ENCODE results near the gene NUDT16.
A peak's percentile ranks its signal among the peaks of the same experiment; 100 is the strongest.
"Not testable (repeated sequence)": the region's sequence is repeated elsewhere in the genome, so short reads cannot be mapped to it uniquely, and the experiment has no call there.

The NUDT16 gene

GRCh38 chr3:131381445-131382291, at the start of gene NUDT16:
TSS of gene NUDT16 (plus strand) at chr3:131381774. CDS start at chr3:131381805, 31 bp downstream.
- H3K27me3 Mint-ChIP-seq, result no peaks in the 10 kb centered on the region
- H3K36me3 Mint-ChIP-seq, result peaks cover 20% of the 10 kb centered on the region
- peaks cover 23% of the 10 kb centered on the region for H3K4me1 Mint-ChIP-seq (ENCODE audit: low read depth)

DNA sequence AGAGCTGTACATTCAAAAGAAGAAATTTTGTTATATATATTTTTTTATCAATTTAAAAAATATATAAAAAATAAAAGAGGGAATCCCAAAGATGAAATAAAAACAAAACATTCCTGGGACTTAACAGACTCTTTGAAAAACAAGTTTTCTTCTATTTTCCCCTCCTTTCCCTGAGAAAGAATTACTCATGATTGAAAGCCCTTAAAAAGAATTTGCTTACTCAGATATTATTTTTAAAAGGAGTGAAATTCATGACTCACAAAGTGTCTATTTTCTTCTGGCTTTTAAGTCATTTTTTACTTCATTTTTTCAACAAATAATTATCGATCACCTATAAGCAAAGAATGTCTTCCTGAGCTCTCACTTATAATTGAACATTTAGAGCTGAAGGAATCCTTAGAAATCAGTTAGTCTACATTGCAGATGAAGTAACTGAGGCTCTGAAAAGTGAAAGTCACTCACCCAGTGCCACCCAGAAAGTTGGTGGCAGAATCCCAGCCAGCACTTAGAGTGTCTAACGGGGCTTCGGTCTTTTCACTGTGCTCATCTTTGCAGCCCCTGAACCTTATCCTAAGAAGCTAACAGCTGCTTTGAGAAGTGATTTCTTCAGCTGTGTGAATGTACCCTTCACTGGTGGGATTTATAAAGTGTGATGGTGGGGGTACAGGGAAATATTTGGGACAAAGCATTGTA, 42.5 kb upstream of the NUDT16 start:
- H3K4me3 Mint-ChIP-seq, result no peak overlapping the region
- H3K36me3 Mint-ChIP-seq, result peaks cover 4% of the 10 kb centered on the region
- H3K4me1 Mint-ChIP-seq (ENCODE audit: low read depth), result no peaks in the 10 kb centered on the region
- no peak overlapping the region for H3K27ac Mint-ChIP-seq
- peaks cover 5% of the 10 kb centered on the region for H3K9me3 Mint-ChIP-seq (ENCODE audit: low read depth)
- peaks cover 3% of the 10 kb centered on the region for H3K27me3 Mint-ChIP-seq

More at GRCh38 chr3:131381445-131382291, at the start of gene NUDT16:
- no peaks in the 10 kb centered on the region for H3K9me3 Mint-ChIP-seq (ENCODE audit: low read depth)
- peak within 1 kb of the TSS; percentile 91 for H3K27ac Mint-ChIP-seq
- peak within 1 kb of the TSS; percentile 95 for H3K4me3 Mint-ChIP-seq

DNA sequence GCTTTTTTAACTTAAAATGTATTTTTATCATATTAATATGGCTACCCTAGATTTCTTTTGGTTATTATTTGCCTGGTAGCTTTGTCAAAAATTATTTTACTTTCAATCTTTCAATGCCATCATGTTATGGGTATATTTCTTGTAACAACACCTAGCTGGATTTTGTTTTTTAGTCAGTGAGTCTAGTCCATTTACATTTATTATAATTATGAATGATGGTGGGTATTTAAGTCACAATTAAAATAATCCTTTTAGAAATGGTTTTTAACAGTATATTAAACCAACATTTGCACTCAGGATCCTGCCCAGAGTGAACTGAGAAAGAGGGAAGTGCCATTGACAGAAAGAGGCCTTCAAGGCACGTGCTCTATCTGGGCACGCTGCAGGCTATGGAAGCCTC, 39.8 kb upstream of the NUDT16 start:
- H3K4me3 Mint-ChIP-seq, result no peak overlapping the region
- peaks cover 8% of the 10 kb centered on the region for H3K36me3 Mint-ChIP-seq
- peaks cover 5% of the 10 kb centered on the region for H3K9me3 Mint-ChIP-seq (ENCODE audit: low read depth)
- H3K4me1 Mint-ChIP-seq (ENCODE audit: low read depth), result no peaks in the 10 kb centered on the region
- peaks cover 3% of the 10 kb centered on the region for H3K27me3 Mint-ChIP-seq
- H3K27ac Mint-ChIP-seq, result no peak overlapping the region

DNA sequence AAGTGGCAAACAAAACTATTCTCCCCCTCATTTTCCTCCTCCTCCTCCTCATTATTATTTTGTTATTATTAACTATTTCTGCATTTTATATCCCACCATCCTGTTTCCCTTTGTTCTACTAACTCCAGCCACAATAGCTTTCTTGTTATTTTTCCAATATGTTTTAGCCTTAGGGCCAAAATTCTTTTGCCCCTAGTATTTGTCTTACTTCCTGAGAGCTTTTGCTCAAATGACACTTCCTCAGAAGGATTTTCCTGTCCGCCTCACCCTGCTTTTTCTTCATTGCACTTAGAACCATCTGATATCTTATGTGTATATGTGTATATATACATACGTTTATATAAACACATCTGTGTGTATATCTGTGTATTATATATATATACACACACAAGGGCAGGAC, 32.7 kb upstream of the NUDT16 start:
- Mint-ChIP-seq H3K36me3 (peaks cover 7% of the 10 kb centered on the region), H3K4me1 (ENCODE audit: low read depth) (no peaks in the 10 kb centered on the region), H3K27ac (no peak overlapping the region), H3K9me3 (ENCODE audit: low read depth) (no peaks in the 10 kb centered on the region), H3K4me3 (no peak overlapping the region), H3K27me3 (no peaks in the 10 kb centered on the region)

GRCh38 chr3:131349454-131349853, 32.1 kb upstream of the NUDT16 start:
- Mint-ChIP-seq H3K9me3 (ENCODE audit: low read depth) (no peaks in the 10 kb centered on the region), H3K27ac (no peak overlapping the region), H3K4me3 (no peak overlapping the region), H3K27me3 (no peaks in the 10 kb centered on the region), H3K4me1 (ENCODE audit: low read depth) (no peaks in the 10 kb centered on the region), H3K36me3 (peaks cover 4% of the 10 kb centered on the region)

DNA sequence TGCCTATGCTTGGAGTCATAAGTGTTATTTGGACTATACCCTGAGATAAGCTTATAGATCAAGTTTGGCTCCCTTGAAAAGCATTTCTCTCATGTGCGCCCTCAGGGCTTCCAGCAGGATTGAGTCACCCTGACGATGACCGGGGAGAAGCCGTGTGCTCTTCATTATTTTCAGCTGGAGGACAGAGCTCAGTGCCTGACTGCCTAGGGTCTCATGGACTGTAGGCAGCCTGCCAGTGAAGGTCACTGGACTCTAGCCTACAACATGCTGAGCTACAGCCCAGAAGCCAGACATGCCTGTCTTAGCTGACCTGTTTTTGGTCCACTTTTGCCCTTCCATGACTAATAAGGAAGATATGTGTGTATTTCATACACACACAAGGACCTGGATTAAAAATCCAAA, 31.6 kb upstream of the NUDT16 start:
- H3K4me3 Mint-ChIP-seq, result no peak overlapping the region
- no peaks in the 10 kb centered on the region for H3K27me3 Mint-ChIP-seq
- no peaks in the 10 kb centered on the region for H3K4me1 Mint-ChIP-seq (ENCODE audit: low read depth)
- H3K9me3 Mint-ChIP-seq (ENCODE audit: low read depth), result no peaks in the 10 kb centered on the region
- no peak overlapping the region for H3K27ac Mint-ChIP-seq
- peaks cover 3% of the 10 kb centered on the region for H3K36me3 Mint-ChIP-seq

- Mint-ChIP-seq H3K4me1 (ENCODE audit: low read depth) (no peaks in the 10 kb centered on the region), H3K27ac (no peak overlapping the region), H3K36me3 (peaks cover 3% of the 10 kb centered on the region), H3K27me3 (no peaks in the 10 kb centered on the region), H3K9me3 (ENCODE audit: low read depth) (no peaks in the 10 kb centered on the region), H3K4me3 (no peak overlapping the region)
Measured at GRCh38 chr3:131350506-131350905, 31.1 kb upstream of the NUDT16 start.

DNA sequence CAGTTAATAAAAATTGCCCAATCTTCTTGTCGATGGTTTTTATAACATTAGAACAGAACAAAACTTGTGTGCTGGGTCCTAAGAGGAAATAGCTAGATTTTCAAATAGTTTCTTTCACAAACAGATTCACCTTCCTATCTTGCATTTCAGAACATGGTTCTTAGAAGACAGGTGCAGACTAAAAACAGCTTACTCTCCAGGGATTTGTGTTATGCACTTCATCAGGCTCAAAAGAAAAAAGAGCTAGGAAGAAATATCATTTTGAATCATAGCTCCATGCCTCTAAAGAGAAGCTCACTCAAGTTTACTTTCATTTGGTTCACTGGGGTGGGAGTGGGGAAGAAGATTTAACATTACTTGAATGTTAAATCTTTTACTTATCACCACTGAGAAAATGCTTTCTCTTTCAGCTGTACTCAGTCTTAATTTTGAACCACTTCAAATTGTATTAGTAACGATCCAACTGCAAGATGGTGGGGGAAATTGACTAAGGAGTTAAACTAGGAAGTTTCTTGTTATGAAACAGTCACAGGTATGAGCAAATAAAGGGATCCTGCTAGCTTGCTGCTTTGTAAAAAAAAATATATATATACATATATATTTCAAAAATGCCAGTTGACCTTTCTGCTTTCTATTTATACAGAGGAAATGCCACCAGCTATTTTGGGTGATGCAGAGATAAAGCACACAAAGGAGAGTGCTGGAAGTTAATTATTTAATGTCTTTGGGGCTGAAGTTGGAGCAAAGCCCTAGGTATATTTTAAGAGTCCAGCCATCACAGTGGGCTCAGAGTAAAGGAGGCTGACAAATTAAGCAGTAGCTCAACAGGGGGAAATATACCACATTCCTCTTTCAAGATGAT, 28.3 kb upstream of the NUDT16 start:
- Mint-ChIP-seq H3K36me3 (peaks cover 3% of the 10 kb centered on the region), H3K4me3 (no peak overlapping the region), H3K27ac (no peak overlapping the region), H3K27me3 (peaks cover 4% of the 10 kb centered on the region), H3K4me1 (ENCODE audit: low read depth) (no peaks in the 10 kb centered on the region), H3K9me3 (ENCODE audit: low read depth) (no peaks in the 10 kb centered on the region)

GRCh38 chr3:131353986-131354385, 27.6 kb upstream of the NUDT16 start:
- H3K4me1 Mint-ChIP-seq (ENCODE audit: low read depth), result no peaks in the 10 kb centered on the region
- H3K9me3 Mint-ChIP-seq (ENCODE audit: low read depth), result no peaks in the 10 kb centered on the region
- no peak overlapping the region for H3K27ac Mint-ChIP-seq
- H3K36me3 Mint-ChIP-seq, result peaks cover 3% of the 10 kb centered on the region
- peaks cover 4% of the 10 kb centered on the region for H3K27me3 Mint-ChIP-seq
- H3K4me3 Mint-ChIP-seq, result no peak overlapping the region

DNA sequence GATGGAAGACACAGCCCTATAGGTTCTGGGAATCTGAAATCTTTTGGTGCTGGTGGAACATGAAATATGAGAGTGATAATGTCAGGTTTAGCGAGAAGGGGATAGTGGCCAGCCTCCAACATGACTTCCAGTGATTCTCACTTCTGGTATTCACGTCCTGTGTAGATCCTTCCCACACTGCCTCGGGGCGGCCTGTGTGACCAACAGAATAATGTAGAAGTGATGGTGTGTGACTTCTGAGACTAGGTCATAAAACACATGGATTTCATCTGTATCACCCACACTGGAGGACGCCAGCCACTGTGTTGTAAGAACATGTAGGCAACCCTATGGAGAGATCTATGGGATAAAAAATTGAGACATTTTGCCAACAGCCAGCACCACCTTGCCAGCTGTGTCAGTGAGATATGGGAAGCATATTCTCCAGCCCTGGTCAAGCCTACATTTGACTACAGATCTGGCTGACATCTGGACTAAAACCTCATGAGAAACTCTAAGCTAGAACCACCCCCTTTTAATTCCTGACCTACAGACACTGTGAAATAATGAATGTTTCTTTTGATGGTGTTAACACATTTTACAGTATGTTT, 25.5 kb upstream of the NUDT16 start:
- Mint-ChIP-seq H3K4me1 (ENCODE audit: low read depth) (peaks cover 2% of the 10 kb centered on the region), H3K27me3 (peaks cover 13% of the 10 kb centered on the region), H3K9me3 (ENCODE audit: low read depth) (no peaks in the 10 kb centered on the region), H3K36me3 (no peaks in the 10 kb centered on the region), H3K4me3 (no peak overlapping the region), H3K27ac (no peak overlapping the region)

GRCh38 chr3:131357275-131357674, 24.3 kb upstream of the NUDT16 start:
- H3K27me3 Mint-ChIP-seq, result peaks cover 20% of the 10 kb centered on the region
- no peaks in the 10 kb centered on the region for H3K36me3 Mint-ChIP-seq
- H3K27ac Mint-ChIP-seq, result no peak overlapping the region
- H3K4me3 Mint-ChIP-seq, result no peak overlapping the region
- H3K9me3 Mint-ChIP-seq (ENCODE audit: low read depth), result no peaks in the 10 kb centered on the region
- H3K4me1 Mint-ChIP-seq (ENCODE audit: low read depth), result peaks cover 11% of the 10 kb centered on the region

DNA sequence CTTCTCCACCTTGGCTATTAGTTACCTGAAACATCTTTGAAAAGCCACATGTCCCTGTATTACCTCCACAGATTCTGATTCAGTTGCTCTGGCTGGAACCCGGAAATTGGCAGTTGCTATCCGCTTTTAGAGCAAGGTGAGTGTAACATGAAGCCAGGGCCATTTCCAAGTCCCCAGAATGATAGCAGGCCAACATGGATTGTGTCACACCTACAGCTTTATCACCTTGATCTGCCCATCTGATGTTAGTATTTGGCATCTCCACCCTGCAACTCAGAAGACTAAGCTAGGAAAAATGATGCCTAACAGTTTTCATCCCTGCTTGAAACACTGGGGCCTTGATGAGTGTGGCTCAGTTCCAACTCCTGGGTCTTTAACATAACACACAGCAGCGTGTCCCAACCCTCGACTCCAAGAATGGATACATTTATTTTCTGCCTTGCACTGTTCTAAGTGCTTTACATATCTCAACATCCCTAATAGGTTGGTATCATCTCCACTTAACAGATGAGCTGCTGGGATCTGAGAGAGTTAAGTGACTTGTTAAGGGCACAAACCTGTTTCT, 21.3 kb upstream of the NUDT16 start:
- Mint-ChIP-seq H3K9me3 (ENCODE audit: low read depth) (peaks cover 4% of the 10 kb centered on the region), H3K4me1 (ENCODE audit: low read depth) (peaks cover 15% of the 10 kb centered on the region)

GRCh38 chr3:131361066-131361463, 20.5 kb upstream of the NUDT16 start:
- H3K4me3 Mint-ChIP-seq, result peak overlapping the region; percentile 77
- H3K27me3 Mint-ChIP-seq, result peaks cover 39% of the 10 kb centered on the region
- not testable (repeated sequence) for H3K36me3 Mint-ChIP-seq; H3K9me3 Mint-ChIP-seq (ENCODE audit: low read depth); H3K27ac Mint-ChIP-seq
- H3K4me1 Mint-ChIP-seq (ENCODE audit: low read depth), result peaks cover 15% of the 10 kb centered on the region

More for the DNA sequence above, 21.3 kb upstream of the NUDT16 start:
- H3K36me3 Mint-ChIP-seq, result no peaks in the 10 kb centered on the region
- peaks cover 37% of the 10 kb centered on the region for H3K27me3 Mint-ChIP-seq
- H3K4me3 Mint-ChIP-seq, result no peak overlapping the region
- no peak overlapping the region for H3K27ac Mint-ChIP-seq

Measured in activated naive CD8-positive, alpha-beta T cell (primary cell).